Thoracic aorta (tissue), 2 donors: Measurements from ENCODE around the gene TMEM9. TPM values are rescaled to one million over a fixed set of nuclear protein-coding genes. Genes with fewer than 3 reads are reported as not detected.

ENCODE experiments used
- ATAC-seq: fragments of 150-250 bp; one replicate; pipeline ENCODE4 v1.8.0; 2017; ENCODE audit warnings: low read depth; ENCODE audit not compliant: insufficient number of reproducible peaks, low FRiP score
- DNase-seq: peaks from one replicate; pipeline ENCODE4 v3.0.0-alpha.2; 2020; ENCODE audit warnings: low spot score
- H3K27ac ChIP-seq, 2 donors: fragments of 200-600 bp; sonication (generic); 1 replicate in 1 of 2; 2 replicates in 1 of 2; pipeline ENCODE4 v1.5.1; 2016; ENCODE audit warnings: mild to moderate bottlenecking in 2 of 2, moderate library complexity in 2 of 2
- H3K27me3 ChIP-seq: fragments of 200-600 bp; sonication (generic); replicated peaks from 2 replicates; pipeline ENCODE4 v1.6.0; 2016; ENCODE audit warnings: mild to moderate bottlenecking; ENCODE audit not compliant: insufficient read depth
- H3K36me3 ChIP-seq: fragments of 200-600 bp; sonication (generic); one replicate; pipeline ENCODE4 v1.5.1; 2016
- H3K4me1 ChIP-seq, 2 donors: fragments of 200-600 bp; sonication (generic); 1 replicate in 1 of 2; 2 replicates in 1 of 2; pipeline versions ENCODE4 v1.5.1 to v1.6.0; 2016; ENCODE audit warnings: low read depth in 2 of 2, mild to moderate bottlenecking in 1 of 2; ENCODE audit not compliant: control insufficient read depth in 1 of 2
- H3K4me3 ChIP-seq: fragments of 200-600 bp; sonication (generic); 2 replicates; pipeline ENCODE4 v1.5.1; 2016; ENCODE audit warnings: mild to moderate bottlenecking
- H3K9me3 ChIP-seq: fragments of 200-600 bp; sonication (generic); 2 replicates; pipeline ENCODE4 v1.5.1; 2016
- total RNA-seq, 2 donors: library from RNA; depleted of rRNA; stranded (reverse); fragments of >200 nt; gene quantifications; one replicate each; pipeline versions ENCODE4 v1.1.0 to v1.2.3, GENCODE V29; 2016
- TF ChIP-seq, protein P1 (sequence below): fragments of 200-600 bp; sonication (generic); IDR thresholded peaks from one replicate; pipeline ENCODE4 v1.5.1; 2019; ENCODE audit warnings: antibody characterized with exemption

The TMEM9 gene
- total RNA-seq, result 10 to 100 TPM; 30.0 to 58.2 TPM

GRCh38 chr1:201154389-201155165 is at the start of gene TMEM9:
Gene TMEM9 (minus strand): TSS chr1:201154474. CDS start chr1:201153923, 551 bp downstream.
- peak within 1 kb of the TSS in 1 of 2 donors; percentile 65 for H3K27ac ChIP-seq
- TF ChIP-seq, protein P1, sequence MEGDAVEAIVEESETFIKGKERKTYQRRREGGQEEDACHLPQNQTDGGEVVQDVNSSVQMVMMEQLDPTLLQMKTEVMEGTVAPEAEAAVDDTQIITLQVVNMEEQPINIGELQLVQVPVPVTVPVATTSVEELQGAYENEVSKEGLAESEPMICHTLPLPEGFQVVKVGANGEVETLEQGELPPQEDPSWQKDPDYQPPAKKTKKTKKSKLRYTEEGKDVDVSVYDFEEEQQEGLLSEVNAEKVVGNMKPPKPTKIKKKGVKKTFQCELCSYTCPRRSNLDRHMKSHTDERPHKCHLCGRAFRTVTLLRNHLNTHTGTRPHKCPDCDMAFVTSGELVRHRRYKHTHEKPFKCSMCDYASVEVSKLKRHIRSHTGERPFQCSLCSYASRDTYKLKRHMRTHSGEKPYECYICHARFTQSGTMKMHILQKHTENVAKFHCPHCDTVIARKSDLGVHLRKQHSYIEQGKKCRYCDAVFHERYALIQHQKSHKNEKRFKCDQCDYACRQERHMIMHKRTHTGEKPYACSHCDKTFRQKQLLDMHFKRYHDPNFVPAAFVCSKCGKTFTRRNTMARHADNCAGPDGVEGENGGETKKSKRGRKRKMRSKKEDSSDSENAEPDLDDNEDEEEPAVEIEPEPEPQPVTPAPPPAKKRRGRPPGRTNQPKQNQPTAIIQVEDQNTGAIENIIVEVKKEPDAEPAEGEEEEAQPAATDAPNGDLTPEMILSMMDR, result no peak
- DNase-seq, result peak; percentile 92

DNA sequence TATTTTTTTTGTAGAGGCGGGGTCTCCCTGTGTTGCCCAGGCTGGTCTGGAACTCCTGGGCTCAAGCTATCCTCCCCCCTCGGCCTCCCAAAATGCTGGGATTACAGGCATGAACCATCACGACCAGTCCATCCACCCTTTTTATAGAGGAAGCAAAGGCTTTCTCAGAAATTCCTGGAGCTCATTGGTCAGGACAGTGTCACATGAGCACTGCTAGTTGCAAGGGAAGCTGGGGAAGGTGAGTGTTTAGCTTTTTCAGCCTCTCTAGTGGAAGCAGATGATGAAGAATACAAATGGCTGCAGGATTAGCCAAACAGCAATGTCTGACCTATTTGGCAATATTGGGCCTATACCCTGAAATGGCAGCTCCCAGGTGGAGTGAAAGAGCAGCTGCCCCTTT is 44.3 kb upstream of the TMEM9 start:
- no peak overlapping the region for H3K4me3 ChIP-seq
- H3K36me3 ChIP-seq, result no peaks in the 10 kb centered on the region
- no peaks in the 10 kb centered on the region for H3K4me1 ChIP-seq
- TF ChIP-seq, protein P1, result no peak
- H3K27ac ChIP-seq, result no peak overlapping the region
- DNase-seq, result no peak
- H3K27me3 ChIP-seq, result no peaks in the 10 kb centered on the region
- ATAC-seq, result no peak
- no peaks in the 10 kb centered on the region for H3K9me3 ChIP-seq

More at GRCh38 chr1:201154389-201155165, at the start of gene TMEM9:
- Histone ChIP-seq H3K4me3 (peak within 1 kb of the TSS; percentile 86), H3K4me1 (peaks cover 9 to 18% of the 10 kb centered on the region in 2 donors), H3K36me3 (no peaks in the 10 kb centered on the region), H3K27me3 (no peaks in the 10 kb centered on the region), H3K9me3 (no peaks in the 10 kb centered on the region)
- peak; percentile 90 for ATAC-seq

- DNase-seq (no peak), ATAC-seq (no peak)
- Histone ChIP-seq H3K9me3 (no peaks in the 10 kb centered on the region), H3K4me3 (no peak overlapping the region), H3K4me1 (no peaks in the 10 kb centered on the region), H3K27ac (no peak overlapping the region), H3K27me3 (no peaks in the 10 kb centered on the region), H3K36me3 (no peaks in the 10 kb centered on the region)
- TF ChIP-seq, protein P1, result no peak
Observed at GRCh38 chr1:201194046-201194445, 39.8 kb upstream of the TMEM9 start.

GRCh38 chr1:201192261-201192788 is 38.1 kb upstream of the TMEM9 start:
- no peaks in the 10 kb centered on the region for H3K9me3 ChIP-seq
- no peak for ATAC-seq

DNA sequence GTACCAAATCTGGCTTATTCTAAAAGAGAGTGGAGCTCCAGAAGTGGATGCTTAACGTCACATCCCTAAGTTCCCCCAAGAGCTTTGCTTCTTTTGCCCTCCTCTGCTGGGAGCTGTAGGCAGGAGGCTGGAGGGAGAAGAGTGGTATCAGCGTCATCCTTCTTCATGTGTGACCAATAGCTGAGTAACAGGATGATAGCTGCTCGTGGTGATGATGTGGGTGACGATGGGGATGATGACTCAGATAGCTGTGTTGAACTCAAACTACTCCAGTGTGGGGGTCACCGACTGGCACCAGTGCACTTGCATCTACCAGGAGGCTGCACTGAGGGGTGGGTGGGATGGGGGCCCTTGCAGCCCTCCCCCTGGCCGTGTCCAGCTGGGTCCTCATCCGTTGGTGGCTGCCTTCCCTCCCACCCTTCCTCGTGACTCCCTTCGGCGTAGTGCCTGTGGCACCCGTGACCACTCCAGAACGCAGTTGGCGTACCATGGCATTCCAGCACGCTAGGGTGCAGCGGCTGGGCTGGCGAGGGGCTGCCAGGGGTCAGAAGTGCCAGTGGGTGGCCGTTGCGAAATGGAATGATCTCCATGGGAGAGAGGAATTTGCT is 37.5 kb upstream of the TMEM9 start:
- DNase-seq (no peak), ATAC-seq (no peak)
- no peaks in the 10 kb centered on the region for H3K9me3 ChIP-seq
- no peaks in the 10 kb centered on the region for H3K36me3 ChIP-seq
- TF ChIP-seq, protein P1, result no peak
- no peaks in the 10 kb centered on the region for H3K4me1 ChIP-seq
- H3K27ac ChIP-seq, result no peak overlapping the region
- H3K4me3 ChIP-seq, result no peak overlapping the region
- H3K27me3 ChIP-seq, result no peaks in the 10 kb centered on the region

More at GRCh38 chr1:201192261-201192788, 38.1 kb upstream of the TMEM9 start:
- TF ChIP-seq, protein P1, result no peak
- DNase-seq, result no peak
- Histone ChIP-seq H3K36me3 (no peaks in the 10 kb centered on the region), H3K4me1 (no peaks in the 10 kb centered on the region), H3K4me3 (no peak overlapping the region), H3K27ac (no peak overlapping the region), H3K27me3 (no peaks in the 10 kb centered on the region)
